K562 (cell line): Measurements from ENCODE around the gene NHLRC2. TPM values are rescaled to one million over a fixed set of nuclear protein-coding genes. Genes with fewer than 3 reads are reported as not detected.

Experiments
- AFF1 ChIP-seq, 2 experiments: fragments of 450-650 bp; IDR thresholded peaks; 2 replicates each; pipeline ENCODE4 v1.6.1; 2018; ENCODE audit warnings: mild to moderate bottlenecking in 2 of 2, low read depth in 1 of 2; ENCODE audit not compliant: partially characterized antibody in 2 of 2
- CBFA2T3 ChIP-seq: fragments of 450-650 bp; IDR thresholded peaks from 2 replicates; pipeline ENCODE4 v1.6.1; 2017
- EP300 ChIP-seq: IDR thresholded peaks from 2 replicates; pipeline ENCODE4 v1.6.1; 2012; ENCODE audit warnings: low read length, improper control_type of control experiment
- FOXA3 ChIP-seq, 2 experiments: fragments of 450-650 bp in 1 of 2; sonication (generic) in 1 of 2; formaldehyde crosslinking; IDR thresholded peaks in 1 of 2; conservative IDR thresholded peaks in 1 of 2; 2 replicates each; pipeline versions ENCODE4 v1.4.0 to v1.8.0; 2020 to 2022; ENCODE audit warnings: mild to moderate bottlenecking in 2 of 2, missing genetic modification reagents in 1 of 2
- FOXM1 ChIP-seq, 2 experiments: fragments of 450-650 bp in 1 of 2; sonication (generic) in 1 of 2; formaldehyde crosslinking in 1 of 2; IDR thresholded peaks; 2 replicates each; pipeline versions ENCODE4 v1.6.1 to v1.9.0; 2017 to 2022; ENCODE audit warnings: low read depth in 2 of 2, mild to moderate bottlenecking in 2 of 2, missing genetic modification reagents in 1 of 2, moderate library complexity in 1 of 2
- GATA2 ChIP-seq: sonication (generic); formaldehyde crosslinking; IDR thresholded peaks from 2 replicates; pipeline ENCODE4 v1.4.0; 2020; ENCODE audit warnings: mild to moderate bottlenecking, missing genetic modification reagents
- GATAD2A ChIP-seq: fragments of 450-650 bp; IDR thresholded peaks from 2 replicates; pipeline ENCODE4 v1.6.1; 2017
- GTF3C2 ChIP-seq: IDR thresholded peaks from 3 replicates; pipeline ENCODE4 v1.6.1; 2011; ENCODE audit warnings: borderline replicate concordance, mild to moderate bottlenecking, moderate library complexity; ENCODE audit not compliant: insufficient read length; ENCODE audit errors: extremely low read depth
- HDAC3 ChIP-seq: fragments of 450-650 bp; IDR thresholded peaks from 2 replicates; pipeline ENCODE4 v1.6.1; 2018; ENCODE audit warnings: borderline replicate concordance, mild to moderate bottlenecking, moderate library complexity; ENCODE audit not compliant: partially characterized antibody
- KDM1A ChIP-seq, 2 experiments: fragments of 450-650 bp; IDR thresholded peaks; 2 replicates each; pipeline ENCODE4 v1.6.1; 2016; ENCODE audit warnings: mild to moderate bottlenecking in 2 of 2
- NR4A1 ChIP-seq, 2 experiments: fragments of 250-450 bp in 1 of 2; fragments of 450-650 bp in 1 of 2; sonication (Bioruptor Pico) in 1 of 2; IDR thresholded peaks; 2 replicates each; pipeline versions ENCODE4 v1.4.0 to v1.6.1; 2016 to 2020; ENCODE audit warnings: mild to moderate bottlenecking in 2 of 2, missing compliant biosample characterization in 1 of 2, missing genetic modification characterization in 1 of 2, moderate library complexity in 1 of 2
- PML ChIP-seq: IDR thresholded peaks from 2 replicates; pipeline ENCODE4 v1.6.1; 2012; ENCODE audit warnings: low read length, inconsistent platforms
- PYGO2 ChIP-seq: fragments of 450-650 bp; IDR thresholded peaks from 2 replicates; pipeline ENCODE4 v1.6.1; 2016; ENCODE audit warnings: mild to moderate bottlenecking, missing genetic modification characterization, moderate library complexity, missing compliant biosample characterization
- SMARCA4 ChIP-seq: fragments of 450-650 bp; IDR thresholded peaks from 2 replicates; pipeline ENCODE4 v1.6.1; 2016
- STAT5A ChIP-seq: IDR thresholded peaks from 2 replicates; pipeline ENCODE4 v1.6.1; 2012; ENCODE audit warnings: low read length, inconsistent platforms, borderline replicate concordance
- TAL1 ChIP-seq: fragments of 450-650 bp; IDR thresholded peaks from 2 replicates; pipeline ENCODE4 v1.6.1; 2016; ENCODE audit warnings: mild to moderate bottlenecking
- ZNF354B ChIP-seq: fragments of 250-450 bp; sonication (Bioruptor Pico); IDR thresholded peaks from 2 replicates; pipeline ENCODE4 v1.4.0; 2020
- ZNF740 ChIP-seq, 3 experiments: fragments of 200-800 bp in 1 of 3; sonication (Bioruptor generic) in 1 of 3; sonication (generic) in 1 of 3; formaldehyde crosslinking in 1 of 3; IDR thresholded peaks; 2 replicates each; pipeline versions ENCODE4 v1.6.1 to v1.8.0; 2016 to 2022; ENCODE audit warnings: mild to moderate bottlenecking in 2 of 3, missing compliant biosample characterization in 2 of 3, missing genetic modification characterization in 2 of 3, missing genetic modification reagents in 1 of 3
- ZNF77 ChIP-seq: fragments of 250-450 bp; sonication (Bioruptor Pico); IDR thresholded peaks from 2 replicates; pipeline ENCODE4 v1.5.0; 2020
- polyA plus RNA-seq, 8 experiments: library from polyadenylated mRNA; depleted of rRNA in 4 of 8; stranded (reverse) in 5 of 8; unstranded in 3 of 8; fragments of >200 nt; fragmentation: Nextera tagmentation in 2 of 8; fragmentation: Illumina TruSeq in 1 of 8; extraction: Ambion mirVana in 2 of 8; extraction: Trizol in 1 of 8; gene quantifications; 2 replicates each; pipeline versions ENCODE4 v1.2.1 to v1.2.3, GENCODE V29; 2011 to 2014; ENCODE audit warnings: inconsistent platforms in 1 of 8, missing spikeins in 1 of 8
- total RNA-seq, 7 experiments: library from RNA; depleted of rRNA in 6 of 7; stranded (reverse); fragments of >200 nt in 6 of 7; fragmentation: Illumina TruSeq in 2 of 7; extraction: Trizol in 2 of 7; gene quantifications; 2 replicates each; pipeline versions ENCODE4 v1.2.1 to v1.2.3, GENCODE V29; 2011 to 2021; ENCODE audit warnings: low replicate concordance in 1 of 7

NHLRC2 gene
- total and polyA plus RNA-seq, 9 of the 15 experiments (the other 6 are each of a cell fraction or from before 2014, with no cell fraction given) = 1.5 to 22.4 (median 10.3) TPM

- TF ChIP-seq SMARCA4 (peak; percentile 64), ZNF354B (CRISPR knock-in tag) (no peak), HDAC3 (peak; percentile 26), KDM1A (IDR thresholded peaks at IDR 0.05) (peak; percentile 31 to 59; a peak in 2 of 4 replicates), PML (no peak), CBFA2T3 (peak; percentile 84), STAT5A (peak; percentile 83), TAL1 (peak; percentile 86), ZNF77 (CRISPR knock-in tag) (no peak), AFF1 (IDR thresholded peaks at IDR 0.05; ENCODE audit: low read depth in 1 of 2, partially characterized antibody in 2 of 2) (no peak), FOXM1 (IDR thresholded peaks at IDR 0.05; ENCODE audit: low read depth) (0 out of 2 replicates have a peak, but pooled peaks have one; percentile 20), FOXM1 (CRISPR knock-in tag; IDR thresholded peaks at IDR 0.05; ENCODE audit: low read depth) (no peak), NR4A1 (CRISPR knock-in tag; IDR thresholded peaks at IDR 0.05) (no peak), NR4A1 (tag; IDR thresholded peaks at IDR 0.05) (no peak), GATA2 (0 out of 2 replicates have a peak, but pooled peaks have one; percentile 24), GATAD2A (0 out of 2 replicates have a peak, but pooled peaks have one; percentile 29), GTF3C2 (no peak), PYGO2 (tag) (no peak), ZNF740 (CRISPR knock-in tag; IDR thresholded peaks at IDR 0.05) (no peak), ZNF740 (tag; IDR thresholded peaks at IDR 0.05) (no peak), FOXA3 (CRISPR knock-in tag; conservative IDR thresholded peaks at IDR 0.05 in 1 of 2, IDR thresholded peaks at IDR 0.05 in 1 of 2) (peak; percentile 43 to 79; a peak in 2 of 4 replicates), EP300 (peak; percentile 71; the same call in 1 of the 2 replicates)
Measured at GRCh38 chr10:113866551-113867394, 12.3 kb downstream of the NHLRC2 start (continued).
